ENCODE data around the gene SPEF1.

DNA sequence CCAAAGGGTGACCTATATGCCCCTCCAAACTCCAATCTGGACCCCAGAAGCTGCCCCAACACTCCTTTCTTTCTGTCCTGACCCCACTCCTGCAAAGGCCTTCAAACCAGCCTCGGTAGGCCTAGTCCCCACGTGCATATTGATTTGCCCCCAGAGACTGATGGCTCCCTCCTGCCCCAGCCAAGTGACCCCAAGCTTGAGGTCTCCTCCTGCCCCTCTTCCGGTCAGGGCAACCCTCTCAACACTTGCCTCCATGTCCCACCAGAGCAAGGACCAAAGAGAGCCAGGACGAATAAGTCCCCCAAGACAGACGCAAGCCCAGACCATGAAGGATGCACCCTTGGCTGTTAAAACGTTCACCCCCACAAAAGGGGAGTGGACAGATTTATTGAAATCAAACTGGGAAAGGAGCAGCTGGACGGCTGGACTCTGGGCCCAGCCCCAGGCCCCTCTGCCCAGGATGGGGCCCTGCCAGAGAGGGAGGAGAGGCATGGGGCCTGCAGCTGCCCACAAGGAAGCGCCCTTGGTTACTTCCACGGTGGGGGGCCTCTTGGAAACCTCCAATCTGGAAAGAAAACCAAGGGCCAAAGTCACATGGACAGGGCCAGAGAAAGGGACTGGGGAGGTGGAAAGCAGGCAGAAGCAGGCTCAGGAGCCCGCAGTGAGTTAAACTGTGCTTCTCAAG lies 2.4 kb upstream of the SPEF1 start:
- no peak for TF ChIP-seq POLR2A (IDR thresholded peaks at IDR 0.05)
- TF ChIP-seq, protein P1, sequence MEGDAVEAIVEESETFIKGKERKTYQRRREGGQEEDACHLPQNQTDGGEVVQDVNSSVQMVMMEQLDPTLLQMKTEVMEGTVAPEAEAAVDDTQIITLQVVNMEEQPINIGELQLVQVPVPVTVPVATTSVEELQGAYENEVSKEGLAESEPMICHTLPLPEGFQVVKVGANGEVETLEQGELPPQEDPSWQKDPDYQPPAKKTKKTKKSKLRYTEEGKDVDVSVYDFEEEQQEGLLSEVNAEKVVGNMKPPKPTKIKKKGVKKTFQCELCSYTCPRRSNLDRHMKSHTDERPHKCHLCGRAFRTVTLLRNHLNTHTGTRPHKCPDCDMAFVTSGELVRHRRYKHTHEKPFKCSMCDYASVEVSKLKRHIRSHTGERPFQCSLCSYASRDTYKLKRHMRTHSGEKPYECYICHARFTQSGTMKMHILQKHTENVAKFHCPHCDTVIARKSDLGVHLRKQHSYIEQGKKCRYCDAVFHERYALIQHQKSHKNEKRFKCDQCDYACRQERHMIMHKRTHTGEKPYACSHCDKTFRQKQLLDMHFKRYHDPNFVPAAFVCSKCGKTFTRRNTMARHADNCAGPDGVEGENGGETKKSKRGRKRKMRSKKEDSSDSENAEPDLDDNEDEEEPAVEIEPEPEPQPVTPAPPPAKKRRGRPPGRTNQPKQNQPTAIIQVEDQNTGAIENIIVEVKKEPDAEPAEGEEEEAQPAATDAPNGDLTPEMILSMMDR (IDR thresholded peaks at IDR 0.05 in 4 of 5, conservative IDR thresholded peaks at IDR 0.05 in 1 of 5): no peak

Measured in gastrocnemius medialis (tissue), 4 donors.